HepG2 (cell line): ENCODE data around the gene FAM167B. TPM values are rescaled to one million over a fixed set of nuclear protein-coding genes. Genes with fewer than 3 reads are reported as not detected.

Experiments
- EHMT2 ChIP-seq: fragments of 200-600 bp; sonication (generic); IDR thresholded peaks from 2 replicates; pipeline ENCODE4 v1.7.0; 2017; ENCODE audit warnings: antibody characterized with exemption, low read depth, low read length, borderline replicate concordance
- GABPA ChIP-seq, 2 experiments: IDR thresholded peaks; 2 replicates each; pipeline ENCODE4 v1.6.1; 2011 to 2016; ENCODE audit warnings: low read depth in 2 of 2, low read length in 1 of 2, missing biosample characterization in 1 of 2, missing genetic modification characterization in 1 of 2
- GATA4 ChIP-seq: sonication (generic); IDR thresholded peaks from 2 replicates; pipeline ENCODE4 v1.6.1; 2016; ENCODE audit warnings: antibody characterized with exemption, low read depth, borderline replicate concordance
- GTF2F1 ChIP-seq: fragments of 150-350 bp; IDR thresholded peaks from 2 replicates; pipeline ENCODE4 v1.6.1; 2014; ENCODE audit warnings: low read length
- JUND ChIP-seq: sonication (generic); formaldehyde crosslinking; IDR thresholded peaks from 2 replicates; pipeline ENCODE4 v1.8.0; 2022; ENCODE audit warnings: mild to moderate bottlenecking, missing genetic modification reagents
- KAT8 ChIP-seq: IDR thresholded peaks from 2 replicates; pipeline ENCODE4 v1.6.1; 2016; ENCODE audit warnings: missing genetic modification reagents, missing compliant biosample characterization
- KDM5A ChIP-seq: fragments of 200-600 bp; sonication (generic); IDR thresholded peaks from 2 replicates; pipeline ENCODE4 v1.7.0; 2018; ENCODE audit warnings: antibody characterized with exemption, mild to moderate bottlenecking, low read length, borderline replicate concordance
- MED1 ChIP-seq: sonication (generic); formaldehyde crosslinking; IDR thresholded peaks from 2 replicates; pipeline ENCODE4 v1.4.0; 2020; ENCODE audit warnings: missing genetic modification reagents
- MEIS1 ChIP-seq: sonication (generic); formaldehyde crosslinking; IDR thresholded peaks from 2 replicates; pipeline ENCODE4 v1.9.0; 2021; ENCODE audit warnings: mild to moderate bottlenecking, missing genetic modification reagents, moderate library complexity, borderline replicate concordance
- PAWR ChIP-seq: sonication (generic); formaldehyde crosslinking; IDR thresholded peaks from 2 replicates; pipeline ENCODE4 v1.4.0; 2020; ENCODE audit warnings: missing genetic modification reagents, mild to moderate bottlenecking, borderline replicate concordance
- PHF21A ChIP-seq: sonication (generic); formaldehyde crosslinking; IDR thresholded peaks from 2 replicates; pipeline ENCODE4 v1.5.0; 2020; ENCODE audit warnings: mild to moderate bottlenecking, missing genetic modification reagents
- PTBP1 ChIP-seq: fragments of 200-400 bp; formaldehyde crosslinking; IDR thresholded peaks from 2 replicates; pipeline ENCODE4 v1.6.1; 2018; ENCODE audit warnings: low read length, low read depth; ENCODE audit not compliant: poor library complexity, severe bottlenecking
- SOX13 ChIP-seq, 3 experiments: fragments of 450-650 bp in 1 of 3; sonication (generic) in 1 of 3; formaldehyde crosslinking in 1 of 3; IDR thresholded peaks in 2 of 3; conservative IDR thresholded peaks in 1 of 3; 2 replicates each; pipeline versions ENCODE4 v1.5.0 to v1.6.1; 2016 to 2020; ENCODE audit warnings: antibody characterized with exemption in 1 of 3, mild to moderate bottlenecking in 1 of 3, missing compliant biosample characterization in 1 of 3, missing genetic modification reagents in 1 of 3, moderate library complexity in 1 of 3
- TGIF2 ChIP-seq: IDR thresholded peaks from 2 replicates; pipeline ENCODE4 v1.6.1; 2016; ENCODE audit warnings: control low read depth, missing compliant biosample characterization
- ZBTB7A ChIP-seq: sonication (generic); formaldehyde crosslinking; IDR thresholded peaks from 2 replicates; pipeline ENCODE4 v1.8.0; 2022; ENCODE audit warnings: mild to moderate bottlenecking, missing genetic modification reagents
- ZNF296 ChIP-seq: sonication (generic); formaldehyde crosslinking; conservative IDR thresholded peaks from 2 replicates; pipeline ENCODE4 v1.5.0; 2020; ENCODE audit warnings: mild to moderate bottlenecking, missing genetic modification reagents
- ZNF547 ChIP-seq: sonication (generic); formaldehyde crosslinking; IDR thresholded peaks from 2 replicates; pipeline ENCODE4 v1.5.1; 2020; ENCODE audit warnings: mild to moderate bottlenecking, missing genetic modification reagents
- ZNF549 ChIP-seq: sonication (generic); formaldehyde crosslinking; IDR thresholded peaks from 2 replicates; pipeline ENCODE4 v1.5.0; 2020; ENCODE audit warnings: missing genetic modification reagents
- ZNF746 ChIP-seq: sonication (generic); formaldehyde crosslinking; IDR thresholded peaks from 2 replicates; pipeline ENCODE4 v1.8.0; 2022; ENCODE audit warnings: mild to moderate bottlenecking, missing genetic modification reagents
- ZNF850 ChIP-seq: sonication (generic); formaldehyde crosslinking; conservative IDR thresholded peaks from 2 replicates; pipeline ENCODE4 v1.9.0; 2021; ENCODE audit warnings: mild to moderate bottlenecking, missing genetic modification reagents
- polyA plus RNA-seq, 8 experiments: library from polyadenylated mRNA; depleted of rRNA in 3 of 8; stranded (reverse) in 7 of 8; unstranded in 1 of 8; fragments of >200 nt; fragmentation: Illumina TruSeq in 4 of 8; extraction: Trizol in 4 of 8; gene quantifications; 2 replicates each; pipeline versions ENCODE4 v1.2.1 to v1.2.3, GENCODE V29; 2011 to 2016; ENCODE audit warnings: low read depth in 4 of 8, missing spikeins in 1 of 8, mixed read lengths in 1 of 8; ENCODE audit not compliant: insufficient read depth in 1 of 8
- total RNA-seq, 5 experiments: library from RNA; depleted of rRNA; stranded (reverse); fragments of >200 nt; fragmentation: Illumina TruSeq; extraction: Trizol; gene quantifications; 2 replicates each; pipeline ENCODE4 v1.2.3, GENCODE V29; 2016; ENCODE audit warnings: low read depth in 1 of 5
- TF ChIP-seq, protein P1 (sequence below), 2 experiments: fragments of 450-650 bp in 1 of 2; sonication (generic) in 1 of 2; formaldehyde crosslinking; IDR thresholded peaks; 2 replicates each; pipeline versions ENCODE4 v1.5.0 to v1.8.0; 2020 to 2022; ENCODE audit warnings: mild to moderate bottlenecking in 1 of 2, missing genetic modification reagents in 1 of 2
- TF ChIP-seq, protein P2 (sequence below): sonication (generic); formaldehyde crosslinking; IDR thresholded peaks from 2 replicates; pipeline ENCODE4 v1.4.0; 2020; ENCODE audit warnings: missing genetic modification reagents
- TF ChIP-seq, protein P3 (sequence below): sonication (generic); formaldehyde crosslinking; IDR thresholded peaks from 2 replicates; pipeline ENCODE4 v1.4.0; 2020; ENCODE audit warnings: missing genetic modification reagents, mild to moderate bottlenecking, borderline replicate concordance
- TF ChIP-seq, protein P4 (sequence below): sonication (generic); IDR thresholded peaks from 2 replicates; pipeline ENCODE4 v1.6.1; 2016; ENCODE audit warnings: low read depth, borderline replicate concordance

The FAM167B gene
- total and polyA plus RNA-seq, 2 of the 13 experiments (the other 11 are each of a cell fraction or from before 2014, with no cell fraction given), result 0.15 to 0.70 TPM

DNA sequence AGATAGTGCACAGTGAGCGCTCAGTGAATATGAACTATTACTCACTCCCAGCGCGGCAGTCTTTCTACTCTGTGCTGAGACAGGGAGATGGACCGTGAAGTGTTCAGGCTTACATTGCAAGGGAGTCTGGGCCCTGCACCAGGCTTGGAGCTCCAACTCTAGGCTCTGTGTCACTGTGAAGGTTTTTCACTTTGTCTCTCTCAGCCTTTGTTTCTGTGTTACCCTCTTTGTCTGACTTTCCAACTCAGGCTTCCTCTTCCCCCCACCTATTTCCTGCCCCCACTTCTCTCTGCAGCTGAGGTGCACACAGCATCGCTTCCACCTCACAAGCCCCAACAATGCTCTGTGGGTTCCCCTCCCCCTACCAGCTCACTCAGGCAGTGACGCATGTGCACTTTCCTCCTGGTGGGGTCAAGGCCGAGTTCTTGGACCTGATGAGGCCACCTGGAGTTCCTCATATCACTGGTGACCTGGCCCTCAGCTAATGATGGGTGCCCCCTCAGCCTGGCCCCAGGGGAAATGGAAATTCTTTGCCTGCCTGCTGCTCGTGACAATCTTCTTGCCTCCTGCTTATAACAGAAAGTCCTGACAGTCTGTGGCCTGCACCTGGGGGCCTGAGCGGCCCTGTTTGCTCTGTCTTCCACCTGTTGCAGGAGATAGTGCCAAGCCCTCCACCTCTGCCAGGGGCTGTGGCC lies 3.0 kb downstream of the FAM167B start (continued):
- TF ChIP-seq ZBTB7A (CRISPR knock-in tag) (peak; percentile 80), PHF21A (CRISPR knock-in tag) (peak; percentile 92), GATA4 (peak; percentile 22; the same call in 1 of the 2 replicates), ZNF746 (CRISPR knock-in tag) (peak; percentile 86), SOX13 (IDR thresholded peaks at IDR 0.05) (peak; percentile 76), SOX13 (CRISPR knock-in tag; conservative IDR thresholded peaks at IDR 0.05 in 1 of 2, IDR thresholded peaks at IDR 0.05 in 1 of 2) (peak in 1 of 2 experiments; percentile 72; a peak in 2 of 4 replicates), ZNF850 (CRISPR knock-in tag) (no peak), MEIS1 (peak; percentile 89; the same call in 1 of the 2 replicates), ZNF549 (CRISPR knock-in tag) (no peak), GABPA (IDR thresholded peaks at IDR 0.05; ENCODE audit: low read depth, low read length) (peak; percentile 29; the same call in 1 of the 2 replicates), GABPA (CRISPR knock-in tag; IDR thresholded peaks at IDR 0.05; ENCODE audit: low read depth) (peak; percentile 83), EHMT2 (no peak), PTBP1 (no peak), ZNF296 (CRISPR knock-in tag) (no peak), KAT8 (CRISPR knock-in tag) (peak; percentile 74; the same call in 1 of the 2 replicates), PAWR (no peak), GTF2F1 (no peak), KDM5A (peak; percentile 23; the same call in 1 of the 2 replicates), MED1 (CRISPR knock-in tag) (peak; percentile 84), JUND (CRISPR knock-in tag) (peak; percentile 85), TGIF2 (CRISPR knock-in tag) (no peak), ZNF547 (peak; percentile 79; the same call in 1 of the 2 replicates)
- TF ChIP-seq, protein P1, sequence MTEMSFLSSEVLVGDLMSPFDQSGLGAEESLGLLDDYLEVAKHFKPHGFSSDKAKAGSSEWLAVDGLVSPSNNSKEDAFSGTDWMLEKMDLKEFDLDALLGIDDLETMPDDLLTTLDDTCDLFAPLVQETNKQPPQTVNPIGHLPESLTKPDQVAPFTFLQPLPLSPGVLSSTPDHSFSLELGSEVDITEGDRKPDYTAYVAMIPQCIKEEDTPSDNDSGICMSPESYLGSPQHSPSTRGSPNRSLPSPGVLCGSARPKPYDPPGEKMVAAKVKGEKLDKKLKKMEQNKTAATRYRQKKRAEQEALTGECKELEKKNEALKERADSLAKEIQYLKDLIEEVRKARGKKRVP (CRISPR knock-in tag; IDR thresholded peaks at IDR 0.05), result no peak
- TF ChIP-seq, protein P2, sequence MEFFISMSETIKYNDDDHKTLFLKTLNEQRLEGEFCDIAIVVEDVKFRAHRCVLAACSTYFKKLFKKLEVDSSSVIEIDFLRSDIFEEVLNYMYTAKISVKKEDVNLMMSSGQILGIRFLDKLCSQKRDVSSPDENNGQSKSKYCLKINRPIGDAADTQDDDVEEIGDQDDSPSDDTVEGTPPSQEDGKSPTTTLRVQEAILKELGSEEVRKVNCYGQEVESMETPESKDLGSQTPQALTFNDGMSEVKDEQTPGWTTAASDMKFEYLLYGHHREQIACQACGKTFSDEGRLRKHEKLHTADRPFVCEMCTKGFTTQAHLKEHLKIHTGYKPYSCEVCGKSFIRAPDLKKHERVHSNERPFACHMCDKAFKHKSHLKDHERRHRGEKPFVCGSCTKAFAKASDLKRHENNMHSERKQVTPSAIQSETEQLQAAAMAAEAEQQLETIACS, result no peak
- TF ChIP-seq, protein P3, sequence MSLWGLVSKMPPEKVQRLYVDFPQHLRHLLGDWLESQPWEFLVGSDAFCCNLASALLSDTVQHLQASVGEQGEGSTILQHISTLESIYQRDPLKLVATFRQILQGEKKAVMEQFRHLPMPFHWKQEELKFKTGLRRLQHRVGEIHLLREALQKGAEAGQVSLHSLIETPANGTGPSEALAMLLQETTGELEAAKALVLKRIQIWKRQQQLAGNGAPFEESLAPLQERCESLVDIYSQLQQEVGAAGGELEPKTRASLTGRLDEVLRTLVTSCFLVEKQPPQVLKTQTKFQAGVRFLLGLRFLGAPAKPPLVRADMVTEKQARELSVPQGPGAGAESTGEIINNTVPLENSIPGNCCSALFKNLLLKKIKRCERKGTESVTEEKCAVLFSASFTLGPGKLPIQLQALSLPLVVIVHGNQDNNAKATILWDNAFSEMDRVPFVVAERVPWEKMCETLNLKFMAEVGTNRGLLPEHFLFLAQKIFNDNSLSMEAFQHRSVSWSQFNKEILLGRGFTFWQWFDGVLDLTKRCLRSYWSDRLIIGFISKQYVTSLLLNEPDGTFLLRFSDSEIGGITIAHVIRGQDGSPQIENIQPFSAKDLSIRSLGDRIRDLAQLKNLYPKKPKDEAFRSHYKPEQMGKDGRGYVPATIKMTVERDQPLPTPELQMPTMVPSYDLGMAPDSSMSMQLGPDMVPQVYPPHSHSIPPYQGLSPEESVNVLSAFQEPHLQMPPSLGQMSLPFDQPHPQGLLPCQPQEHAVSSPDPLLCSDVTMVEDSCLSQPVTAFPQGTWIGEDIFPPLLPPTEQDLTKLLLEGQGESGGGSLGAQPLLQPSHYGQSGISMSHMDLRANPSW (CRISPR knock-in tag), result peak; percentile 63; the same call in 1 of the 2 replicates
- TF ChIP-seq, protein P4, sequence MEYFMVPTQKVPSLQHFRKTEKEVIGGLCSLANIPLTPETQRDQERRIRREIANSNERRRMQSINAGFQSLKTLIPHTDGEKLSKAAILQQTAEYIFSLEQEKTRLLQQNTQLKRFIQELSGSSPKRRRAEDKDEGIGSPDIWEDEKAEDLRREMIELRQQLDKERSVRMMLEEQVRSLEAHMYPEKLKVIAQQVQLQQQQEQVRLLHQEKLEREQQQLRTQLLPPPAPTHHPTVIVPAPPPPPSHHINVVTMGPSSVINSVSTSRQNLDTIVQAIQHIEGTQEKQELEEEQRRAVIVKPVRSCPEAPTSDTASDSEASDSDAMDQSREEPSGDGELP, result peak; percentile 87; the same call in 1 of the 2 replicates
